Tracheal epithelial cell (primary cell): ENCODE results near the gene ASPSCR1. TPM values are rescaled to one million over a fixed set of nuclear protein-coding genes. Genes with fewer than 3 reads are reported as not detected.

ENCODE experiments used
- total RNA-seq: library from RNA; depleted of rRNA; stranded (reverse); fragments of >200 nt; gene quantifications from 2 replicates; pipeline ENCODE4 v1.2.1, GENCODE V29; 2014

Gene ASPSCR1, protein sequence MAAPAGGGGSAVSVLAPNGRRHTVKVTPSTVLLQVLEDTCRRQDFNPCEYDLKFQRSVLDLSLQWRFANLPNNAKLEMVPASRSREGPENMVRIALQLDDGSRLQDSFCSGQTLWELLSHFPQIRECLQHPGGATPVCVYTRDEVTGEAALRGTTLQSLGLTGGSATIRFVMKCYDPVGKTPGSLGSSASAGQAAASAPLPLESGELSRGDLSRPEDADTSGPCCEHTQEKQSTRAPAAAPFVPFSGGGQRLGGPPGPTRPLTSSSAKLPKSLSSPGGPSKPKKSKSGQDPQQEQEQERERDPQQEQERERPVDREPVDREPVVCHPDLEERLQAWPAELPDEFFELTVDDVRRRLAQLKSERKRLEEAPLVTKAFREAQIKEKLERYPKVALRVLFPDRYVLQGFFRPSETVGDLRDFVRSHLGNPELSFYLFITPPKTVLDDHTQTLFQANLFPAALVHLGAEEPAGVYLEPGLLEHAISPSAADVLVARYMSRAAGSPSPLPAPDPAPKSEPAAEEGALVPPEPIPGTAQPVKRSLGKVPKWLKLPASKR
- total RNA-seq: 16.1 and 23.4 TPM in 2 replicates

GRCh38 chr17:81977211-81977808 is at the start of gene ASPSCR1:
TSS of gene ASPSCR1 (plus strand) at chr17:81977629. CDS start at chr17:81977647, 18 bp downstream.

GRCh38 chr17:81927653-81928543 is 49.5 kb upstream of the ASPSCR1 start, which contains the start of gene MAFG:
TSS of gene MAFG (minus strand) at chr17:81927735. CDS start at chr17:81923185, 4,550 bp downstream.

GRCh38 chr17:81947189-81947588 is 30.2 kb upstream of the ASPSCR1 start, which contains the start of gene MYADML2:
TSS of gene MYADML2 (minus strand) at chr17:81947233. CDS start at chr17:81941741, 5,492 bp downstream.

GRCh38 chr17:81961087-81961511 is 16.3 kb upstream of the ASPSCR1 start, which contains the start of gene NOTUM:
TSS of gene NOTUM (minus strand) at chr17:81961187. CDS start at chr17:81960909, 278 bp downstream.

GRCh38 chr17:82022310-82022980 is 45.0 kb downstream of the ASPSCR1 start, which contains the start of gene CENPX:
TSS of gene CENPX (minus strand) at chr17:82022878. CDS start at chr17:82022861, 17 bp downstream.

GRCh38 chr17:82022981-82023446 is 45.6 kb downstream of the ASPSCR1 start, which contains the start of gene LRRC45:
TSS of gene LRRC45 (plus strand) at chr17:82023305. CDS start at chr17:82023644, 339 bp downstream.

GRCh38 chr17:82031303-82031884 is 54.0 kb downstream of the ASPSCR1 start, which contains the start of gene RAC3:
TSS of gene RAC3 (plus strand) at chr17:82031678. CDS start at chr17:82031762, 84 bp downstream.

DNA sequence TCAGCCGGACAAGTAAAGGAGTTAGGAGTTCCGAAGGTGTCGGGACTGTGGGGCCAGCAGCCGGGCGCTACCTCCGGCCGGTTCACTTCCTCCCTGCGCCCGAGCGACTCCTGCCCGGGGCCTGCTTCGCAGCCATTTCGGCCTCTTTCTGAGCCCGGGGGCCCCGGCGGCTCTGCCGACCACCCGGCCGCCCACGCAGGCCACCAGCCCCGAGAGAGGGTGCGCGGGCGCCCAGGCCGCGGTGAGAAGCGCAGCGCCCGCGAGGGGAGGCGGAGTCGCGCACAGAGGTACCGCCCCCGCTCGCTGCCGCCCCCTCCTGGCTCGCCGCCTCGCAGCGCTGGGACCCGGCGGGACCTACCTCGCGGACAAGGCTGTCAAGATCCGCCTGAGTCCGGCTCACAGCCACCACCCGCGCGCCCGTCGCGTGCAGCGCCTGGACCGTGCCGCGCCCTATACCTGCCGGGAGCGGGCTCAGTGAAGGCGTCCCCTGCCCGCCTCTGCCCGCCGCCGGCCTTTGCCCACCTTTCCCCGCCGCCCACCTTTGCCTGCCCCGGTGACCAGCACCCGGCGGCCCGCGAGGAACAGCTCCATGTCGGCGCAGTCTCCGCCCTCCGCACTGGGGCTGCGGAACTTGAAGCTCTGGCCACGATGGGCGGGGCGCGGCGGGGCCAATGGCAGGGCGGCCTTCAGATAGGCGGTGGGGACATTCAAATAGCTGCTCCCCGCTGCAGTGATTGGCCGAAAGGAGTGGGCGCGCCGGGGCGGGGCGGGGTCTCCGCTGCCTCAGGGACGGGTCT is 59.9 kb downstream of the ASPSCR1 start, which contains the start of gene DCXR:
Gene DCXR, minus strand, starts transcription at position 606 of the 797 bp plus-strand sequence. Its CDS starts 15 bp downstream, at position 591.

GRCh38 chr17:82051776-82052637 is 74.6 kb downstream of the ASPSCR1 start, which contains the start of the genes GPS1 and RFNG:
TSS of gene GPS1 (plus strand) at chr17:82051898. CDS start at chr17:82051932, 34 bp downstream.
TSS of gene RFNG (minus strand) at chr17:82051811. CDS start at chr17:82051766, 45 bp downstream.

DNA sequence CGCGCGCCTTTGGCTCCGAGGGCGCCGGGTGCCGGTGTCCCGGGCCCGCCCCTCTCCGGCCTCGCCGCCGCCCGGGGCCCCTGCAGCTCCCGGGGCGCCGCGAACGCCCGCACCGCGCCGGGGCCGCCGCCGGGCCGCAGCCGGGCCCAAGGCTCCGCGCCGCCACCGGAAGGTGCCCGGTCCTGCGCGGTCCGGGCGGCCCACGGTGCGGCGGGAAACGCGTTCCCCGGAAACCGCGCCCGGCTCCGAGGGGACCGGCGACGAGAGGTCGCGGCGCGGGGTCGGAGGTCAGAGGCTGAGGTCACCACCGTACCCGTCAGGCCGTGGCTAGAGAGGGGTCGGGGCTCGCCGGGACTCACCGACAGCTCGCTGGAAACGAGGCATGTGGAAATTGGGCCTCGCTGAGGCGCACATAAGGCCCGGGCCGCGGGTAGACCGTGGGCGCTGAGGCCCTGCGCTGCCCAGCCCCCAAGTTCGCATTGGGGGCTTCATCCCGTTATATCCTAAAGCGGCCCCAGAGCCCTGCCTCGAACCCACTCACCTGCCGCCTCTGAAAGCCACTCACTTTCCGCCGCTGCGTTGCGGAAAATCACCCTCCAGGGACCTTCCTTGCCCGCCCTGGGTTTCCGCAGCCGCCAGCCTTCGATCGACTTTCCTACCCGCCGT is 88.3 kb downstream of the ASPSCR1 start, which contains the start of gene DUS1L:
Gene DUS1L, minus strand, starts transcription at position 167 of the 666 bp plus-strand sequence. CDS start 745 bp downstream, outside the sequence.

Other genes with a start within 250 kb of the ASPSCR1 start
- gene GCGR, start 173.5 kb upstream of the ASPSCR1 start, total RNA-seq: not detected in 2 replicates
- 31.5 and 63.1 TPM in 2 replicates for gene MCRIP1, start 144.3 kb upstream of the ASPSCR1 start, total RNA-seq
- gene PPP1R27, start 142.6 kb upstream of the ASPSCR1 start, total RNA-seq: not detected in 2 replicates
- gene P4HB, start 117.1 kb upstream of the ASPSCR1 start, total RNA-seq: 624 and 855 TPM in 2 replicates
- 124 and 148 TPM in 2 replicates for gene ARHGDIA, start 106.3 kb upstream of the ASPSCR1 start, total RNA-seq
- 61.4 and 116 TPM in 2 replicates for gene ALYREF, start 86.0 kb upstream of the ASPSCR1 start, total RNA-seq
- 130 and 132 TPM in 2 replicates for gene ANAPC11, start 85.9 kb upstream of the ASPSCR1 start, total RNA-seq
- gene NPB, start 75.4 kb upstream of the ASPSCR1 start, total RNA-seq: 1.9 and 2.6 TPM in 2 replicates
- 24.3 and 34.5 TPM in 2 replicates for gene PCYT2, start 66.2 kb upstream of the ASPSCR1 start, total RNA-seq
- 26.9 and 29.9 TPM in 2 replicates for gene SIRT7, start 59.5 kb upstream of the ASPSCR1 start, total RNA-seq
- gene MAFG, start 49.9 kb upstream of the ASPSCR1 start, total RNA-seq: 16.9 and 22.2 TPM in 2 replicates
- 126 and 176 TPM in 2 replicates for gene PYCR1, start 40.3 kb upstream of the ASPSCR1 start, total RNA-seq
- gene MYADML2, start 30.4 kb upstream of the ASPSCR1 start, total RNA-seq: not detected in 2 replicates
- gene NOTUM, start 16.4 kb upstream of the ASPSCR1 start, total RNA-seq: not detected in 2 replicates
- gene CENPX, start 45.2 kb downstream of the ASPSCR1 start, total RNA-seq: 28.2 and 45.0 TPM in 2 replicates
- gene LRRC45, start 45.7 kb downstream of the ASPSCR1 start, total RNA-seq: 12.3 and 13.9 TPM in 2 replicates
- gene RAC3, start 54.0 kb downstream of the ASPSCR1 start, total RNA-seq: 14.3 and 40.7 TPM in 2 replicates
- gene DCXR, start 60.1 kb downstream of the ASPSCR1 start, total RNA-seq: 82.7 and 109 TPM in 2 replicates
- gene RFNG, start 74.2 kb downstream of the ASPSCR1 start, total RNA-seq: 36.1 and 37.5 TPM in 2 replicates
- 81.8 and 87.5 TPM in 2 replicates for gene GPS1, start 74.3 kb downstream of the ASPSCR1 start, total RNA-seq
- gene DUS1L, start 88.2 kb downstream of the ASPSCR1 start, total RNA-seq: 113 and 146 TPM in 2 replicates
- gene FASN, start 120.6 kb downstream of the ASPSCR1 start, total RNA-seq: 96.9 and 142 TPM in 2 replicates
- gene CCDC57, start 235.2 kb downstream of the ASPSCR1 start, total RNA-seq: 10.6 and 13.9 TPM in 2 replicates